NCI-H1105 treated with DMSO at 0.1 percent for 48 hours (cell line): Measurements from ENCODE around the gene FHAD1.

Source experiments
- DNase-seq: peaks from one replicate; lab custom pipeline; 2025; lab: John Stamatoyannopoulos, UW

Gene FHAD1

DNA sequence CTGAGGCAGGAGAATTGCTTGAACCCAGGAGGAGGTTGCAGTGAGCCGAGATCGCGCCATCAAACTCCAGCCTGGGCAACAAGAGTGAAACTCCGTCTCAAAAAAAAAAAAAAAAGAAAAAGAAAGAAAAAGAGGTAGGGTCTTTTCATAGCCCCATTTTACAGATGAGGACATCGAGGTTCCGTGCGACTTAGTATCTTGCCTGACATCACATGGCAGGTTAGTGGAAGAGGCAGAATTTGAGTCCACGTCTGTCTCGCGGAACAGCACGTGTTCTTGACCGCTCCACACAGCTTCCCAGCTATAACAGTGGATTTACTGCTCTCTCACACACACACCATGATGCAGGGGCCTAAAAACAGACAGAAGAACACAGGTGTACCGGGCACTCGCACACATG lies 192.3 kb downstream of the FHAD1 start:
- DNase-seq: no peak

DNA sequence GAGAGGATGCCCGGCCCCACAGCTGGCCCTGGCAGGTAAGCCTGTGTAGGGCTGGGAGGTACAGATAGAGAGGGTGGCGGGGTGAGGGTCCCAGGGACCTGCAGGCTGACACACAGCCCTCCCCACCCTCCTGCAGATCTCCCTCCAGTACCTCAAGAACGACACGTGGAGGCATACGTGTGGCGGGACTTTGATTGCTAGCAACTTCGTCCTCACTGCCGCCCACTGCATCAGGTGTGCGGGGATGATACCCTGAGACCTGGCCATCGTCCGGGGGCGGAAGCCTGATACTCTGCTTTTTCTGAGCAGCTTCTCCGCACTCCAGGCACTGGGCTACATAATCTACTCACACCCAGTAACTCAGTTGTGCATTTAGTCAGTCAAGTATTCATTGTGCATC lies 193.3 kb downstream of the FHAD1 start:
- no peak for DNase-seq

DNA sequence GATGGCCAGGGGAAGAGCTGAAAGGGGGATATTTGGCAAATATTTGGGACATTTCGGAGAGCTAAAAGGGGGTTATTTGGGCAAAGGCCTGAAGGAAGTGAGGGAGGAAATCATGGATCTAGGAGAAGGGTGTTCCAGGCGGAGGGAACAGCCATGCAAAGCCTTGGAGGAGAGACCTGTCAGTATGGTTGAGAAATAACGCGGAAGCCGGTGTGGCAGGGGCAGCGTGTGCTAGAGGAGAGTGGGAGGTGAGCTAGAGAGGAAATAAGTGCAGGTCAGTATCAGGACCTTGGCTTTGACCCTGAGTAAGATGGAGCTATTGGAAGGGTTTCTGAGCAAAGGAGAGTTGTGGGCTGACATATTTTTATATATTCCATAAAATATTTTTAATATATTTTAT lies 194.2 kb downstream of the FHAD1 start:
- no peak for DNase-seq

DNA sequence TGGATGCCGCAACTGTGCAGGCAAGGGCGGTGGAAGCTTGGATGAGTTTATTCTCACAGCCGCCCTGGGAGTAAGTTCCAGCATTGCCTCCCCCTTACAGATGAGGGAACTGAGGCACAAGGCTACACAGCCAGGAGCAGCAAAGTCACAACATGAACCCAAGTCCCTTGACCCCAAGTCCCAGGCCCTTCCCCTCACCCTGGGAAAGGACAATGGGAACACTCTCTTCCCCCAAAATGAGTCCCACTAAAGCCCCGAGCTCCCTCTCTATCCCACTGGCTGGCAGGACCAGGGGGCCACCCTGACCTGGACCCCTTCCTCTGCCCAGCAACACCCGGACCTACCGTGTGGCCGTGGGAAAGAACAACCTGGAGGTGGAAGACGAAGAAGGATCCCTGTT lies 195.1 kb downstream of the FHAD1 start:
- no peak for DNase-seq

DNA sequence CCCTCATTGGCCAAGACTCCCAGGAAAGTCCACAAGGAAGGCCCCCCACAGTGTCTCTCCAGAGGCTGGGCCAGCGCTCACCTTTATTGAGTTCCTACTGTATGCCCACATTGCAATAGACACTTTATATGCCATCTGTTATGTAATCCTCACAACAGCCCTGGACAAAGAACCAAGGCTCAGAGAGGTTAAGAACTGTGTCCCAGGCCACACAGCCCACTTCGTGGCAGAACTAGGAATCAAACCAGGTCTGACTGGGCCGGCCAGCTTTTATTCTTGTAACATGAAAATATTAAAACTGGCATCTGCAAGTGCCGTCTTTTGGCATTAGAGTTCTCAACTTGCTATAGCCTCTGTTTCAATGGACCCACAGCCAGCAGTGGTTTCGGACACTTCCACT lies 195.7 kb downstream of the FHAD1 start:
- DNase-seq: no peak

DNA sequence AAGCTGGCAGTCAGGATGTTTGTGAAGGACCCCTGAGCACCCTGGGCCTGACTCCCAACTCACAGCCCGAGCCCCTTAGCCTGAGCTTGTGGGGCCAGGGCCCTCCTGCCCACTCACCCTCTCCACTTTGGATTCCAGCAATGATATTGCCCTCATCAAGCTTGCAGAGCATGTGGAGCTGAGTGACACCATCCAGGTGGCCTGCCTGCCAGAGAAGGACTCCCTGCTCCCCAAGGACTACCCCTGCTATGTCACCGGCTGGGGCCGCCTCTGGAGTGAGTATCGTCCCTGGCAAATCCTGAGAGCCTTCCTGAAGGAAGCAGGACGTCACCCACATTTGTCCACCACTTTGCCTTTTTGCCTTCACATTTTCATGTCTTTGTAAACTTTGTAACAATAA lies 196.3 kb downstream of the FHAD1 start:
- no peak for DNase-seq

DNA sequence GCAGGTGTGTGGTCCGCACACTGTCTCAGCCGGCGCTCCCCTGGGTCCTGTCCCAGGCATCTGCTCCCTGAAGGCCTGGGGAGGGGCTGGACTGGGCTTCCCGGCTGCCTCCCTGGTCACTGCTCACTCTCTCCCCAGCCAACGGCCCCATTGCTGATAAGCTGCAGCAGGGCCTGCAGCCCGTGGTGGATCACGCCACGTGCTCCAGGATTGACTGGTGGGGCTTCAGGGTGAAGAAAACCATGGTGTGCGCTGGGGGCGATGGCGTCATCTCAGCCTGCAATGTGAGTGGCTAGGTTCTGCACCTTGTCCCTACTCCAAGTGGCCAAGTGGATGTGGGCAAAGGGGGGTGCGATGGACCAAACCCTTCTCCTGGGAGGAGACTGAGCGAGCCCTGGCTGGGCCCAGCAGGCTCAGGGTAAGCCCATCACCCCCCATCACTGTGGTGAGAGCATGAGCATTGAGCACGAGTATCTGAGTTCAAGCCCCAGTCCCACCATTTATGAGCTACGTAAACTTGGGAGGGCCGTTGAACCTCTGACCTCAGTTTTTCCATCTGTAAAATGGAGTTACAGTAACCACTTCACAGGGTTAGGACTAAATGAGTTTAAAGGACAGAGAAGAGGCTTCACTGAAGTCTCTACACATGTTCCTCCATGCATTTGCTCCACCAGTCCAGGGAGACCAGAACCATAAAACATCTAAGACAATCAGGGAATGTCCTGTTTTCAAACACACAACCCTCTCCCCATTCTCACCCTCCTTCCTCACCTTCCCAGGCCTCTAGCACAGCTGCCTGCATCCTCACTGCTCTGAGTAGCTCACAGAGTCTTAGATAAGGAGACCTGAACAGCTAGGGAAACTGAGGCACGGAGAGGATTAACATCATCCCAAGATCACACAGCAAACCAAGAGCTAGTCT lies 197.7 kb downstream of the FHAD1 start:
- no peak for DNase-seq

DNA sequence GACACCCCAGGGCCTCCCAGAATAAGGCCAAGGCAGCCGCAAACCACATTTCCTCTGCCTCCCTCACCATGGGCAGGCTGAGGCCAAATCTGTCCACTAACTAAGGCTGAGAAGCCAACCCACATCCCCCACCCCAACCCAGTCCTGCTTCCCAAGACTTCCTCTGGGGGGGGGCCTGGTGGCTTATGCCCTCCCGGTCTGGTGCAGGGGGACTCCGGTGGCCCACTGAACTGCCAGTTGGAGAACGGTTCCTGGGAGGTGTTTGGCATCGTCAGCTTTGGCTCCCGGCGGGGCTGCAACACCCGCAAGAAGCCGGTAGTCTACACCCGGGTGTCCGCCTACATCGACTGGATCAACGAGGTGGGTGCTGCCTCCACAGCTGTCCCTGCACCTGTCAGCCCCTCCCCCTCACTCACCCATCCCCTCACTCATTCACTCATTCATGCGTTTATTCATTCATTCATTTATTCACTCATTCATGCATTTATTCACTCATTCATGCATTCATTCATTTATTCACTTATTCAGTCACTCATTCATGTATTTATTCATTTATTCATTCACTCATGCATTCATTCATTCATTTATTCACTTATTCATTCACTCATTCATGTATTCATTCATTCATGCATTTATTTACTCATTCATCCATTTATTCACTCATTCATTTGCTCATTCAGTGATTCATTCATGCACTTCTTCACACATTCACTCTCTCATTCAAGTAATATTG lies 198.5 kb downstream of the FHAD1 start:
- DNase-seq: no peak

DNA sequence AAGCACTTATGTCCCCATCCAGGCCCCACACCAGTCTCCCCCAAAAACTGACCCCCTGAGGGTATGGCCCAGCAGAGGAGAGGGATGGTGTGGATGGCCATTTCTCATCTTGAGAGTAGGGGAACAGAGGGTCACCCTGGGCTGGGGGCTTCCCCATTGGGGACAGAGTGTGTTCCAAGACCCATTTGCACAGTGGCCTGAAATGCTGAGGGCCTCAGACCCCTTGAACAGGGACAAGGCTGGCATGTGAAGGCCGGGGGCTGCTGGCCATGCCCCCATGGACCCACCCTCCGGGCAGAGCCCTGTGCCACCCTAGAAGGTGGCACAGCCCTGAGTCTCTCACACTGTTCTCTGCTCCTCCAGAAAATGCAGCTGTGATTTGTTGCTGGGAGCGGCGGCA lies 199.2 kb downstream of the FHAD1 start:
- no peak for DNase-seq
